ENCODE results near the gene CD58. TPM values are rescaled to one million over a fixed set of nuclear protein-coding genes. Genes with fewer than 3 reads are reported as not detected.
A peak's percentile ranks its signal among the peaks of the same experiment; 100 is the strongest.

CD58 gene
- total and polyA plus RNA-seq, 9 of the 15 experiments (the other 6 are each of a cell fraction or from before 2014, with no cell fraction given): 18.1 to 113 (median 37.4) TPM

- TF ChIP-seq THRB (CRISPR knock-in tag; conservative IDR thresholded peaks at IDR 0.05) (0 out of 2 replicates have a peak, but pooled peaks have one; percentile 23), ATF2 (CRISPR knock-in tag; IDR thresholded peaks at IDR 0.05) (no peak), ZNF384 (IDR thresholded peaks at IDR 0.05; ENCODE audit: low read depth, low read length) (0 out of 2 replicates have a peak, but pooled peaks have one; percentile 5), RBFOX2 (IDR thresholded peaks at IDR 0.05; ENCODE audit: low read depth, low read length) (peak; percentile 76), GATAD2A (IDR thresholded peaks at IDR 0.05) (peak; percentile 92), GATA2 (CRISPR knock-in tag; IDR thresholded peaks at IDR 0.05) (peak; percentile 82), MCM3 (IDR thresholded peaks at IDR 0.05) (no peak), ARID3B (CRISPR knock-in tag; IDR thresholded peaks at IDR 0.05; ENCODE audit: borderline replicate concordance) (no peak), NR3C1 (CRISPR knock-in tag; IDR thresholded peaks at IDR 0.05) (no peak), YBX1 (IDR thresholded peaks at IDR 0.05) (no peak), USF1 (CRISPR knock-in tag; IDR thresholded peaks at IDR 0.05) (no peak), TCF7 (IDR thresholded peaks at IDR 0.05; ENCODE audit: borderline replicate concordance) (0 out of 2 replicates have a peak, but pooled peaks have one; percentile 54), HNRNPLL (IDR thresholded peaks at IDR 0.05; ENCODE audit: low read depth, low read length, poor library complexity, severe bottlenecking) (no peak), ZBTB9 (CRISPR knock-in tag; IDR thresholded peaks at IDR 0.05) (peak; percentile 64; the same call in 1 of the 2 replicates), ZNF174 (CRISPR knock-in tag; IDR thresholded peaks at IDR 0.05) (no peak), SMAD2 (IDR thresholded peaks at IDR 0.05; ENCODE audit: low read depth, low read length) (no peak), NFYB (IDR thresholded peaks at IDR 0.05; ENCODE audit: extremely low read depth, insufficient read length) (no peak), FOXJ2 (tag; IDR thresholded peaks at IDR 0.05) (no peak), JUNB (CRISPR knock-in tag; conservative IDR thresholded peaks at IDR 0.05) (no peak), NCOA2 (IDR thresholded peaks at IDR 0.05; ENCODE audit: partially characterized antibody in 2 of 2) (peak in 1 of 2 experiments; percentile 75), CCAR2 (IDR thresholded peaks at IDR 0.05; ENCODE audit: low read depth, low read length) (no peak)
Measured at GRCh38 chr1:116503546-116504307, 67.1 kb downstream of the CD58 start (continued).
